Head of caudate nucleus (tissue), 42 donors: ENCODE data around the gene PMM2.
A peak's percentile ranks its signal among the peaks of the same experiment; 100 is the strongest.

Experiments
- DNase-seq, 42 donors: peaks; one replicate each; pipeline versions ENCODE4 v3.0.0 to v3.0.0-alpha.2; 2020 to 2021; ENCODE audit warnings: mixed read lengths in 7 of 42
- intact Hi-C: fragments of 100-400 bp; cut with DNase I; formaldehyde crosslinking; loops from one replicate; pipeline ENCODE4 v1.15.0; 2022

Gene PMM2

DNA sequence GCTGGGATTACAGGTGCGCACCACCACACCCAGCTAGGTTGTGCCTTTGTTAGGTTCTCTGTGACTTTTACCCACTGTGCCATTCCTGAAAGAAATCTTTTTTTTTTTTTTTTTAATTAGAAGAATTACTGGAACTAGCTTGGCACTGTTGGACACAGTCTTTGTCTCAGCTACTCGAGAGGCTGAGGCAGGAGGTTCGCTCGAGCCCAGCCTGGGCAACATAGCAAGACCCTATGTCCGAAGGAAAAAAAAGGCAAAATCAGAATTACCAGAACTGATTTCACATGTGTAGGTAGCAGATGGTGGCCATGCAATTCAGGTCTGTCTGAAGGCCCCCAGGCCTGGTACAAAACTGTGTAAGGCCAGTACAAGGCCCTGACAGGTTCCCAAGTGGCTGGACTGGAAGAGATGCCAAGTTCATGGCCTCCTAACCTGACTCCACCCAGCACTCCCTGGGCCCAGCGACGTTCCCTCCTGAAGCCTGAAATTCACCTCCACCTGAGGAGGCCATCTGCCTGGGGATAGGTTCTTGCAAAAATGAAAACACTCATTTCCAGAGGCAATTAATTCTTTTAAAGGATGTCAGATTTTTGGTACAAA lies 48.2 kb downstream of the PMM2 start:
- intact Hi-C loops: no loop called here
- DNase-seq: peak in 4 of 42 donors; percentile 13 to 41 (median 19)

DNA sequence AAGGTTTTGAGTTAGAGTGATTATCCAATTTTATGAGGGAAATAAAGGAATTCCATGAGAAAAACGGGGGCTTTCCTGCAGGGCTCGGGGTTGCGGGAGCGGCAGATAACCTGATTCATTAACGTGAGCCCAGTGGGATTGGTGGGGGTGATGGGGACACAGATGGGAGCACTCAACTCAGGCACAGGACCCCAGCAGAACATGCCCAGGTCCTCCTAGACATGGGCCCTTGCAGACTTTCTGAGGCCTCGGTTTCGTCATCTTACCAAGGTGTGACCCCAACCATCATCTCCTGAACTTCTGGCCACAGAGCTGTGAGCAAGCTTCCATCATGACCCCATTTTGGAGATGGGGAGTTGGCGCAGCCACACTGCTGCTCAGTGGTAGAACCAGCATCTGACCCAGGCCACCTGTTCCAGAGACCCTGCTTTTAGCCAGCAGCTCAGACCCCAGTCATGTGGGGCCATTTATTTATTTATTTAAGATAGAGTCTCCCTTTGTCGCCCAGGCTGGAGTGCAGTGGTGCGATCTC lies 48.8 kb downstream of the PMM2 start:
- peak in 3 of 42 donors; percentile 15 to 31 (median 27) for DNase-seq
- intact Hi-C loops: no loop called here

DNA sequence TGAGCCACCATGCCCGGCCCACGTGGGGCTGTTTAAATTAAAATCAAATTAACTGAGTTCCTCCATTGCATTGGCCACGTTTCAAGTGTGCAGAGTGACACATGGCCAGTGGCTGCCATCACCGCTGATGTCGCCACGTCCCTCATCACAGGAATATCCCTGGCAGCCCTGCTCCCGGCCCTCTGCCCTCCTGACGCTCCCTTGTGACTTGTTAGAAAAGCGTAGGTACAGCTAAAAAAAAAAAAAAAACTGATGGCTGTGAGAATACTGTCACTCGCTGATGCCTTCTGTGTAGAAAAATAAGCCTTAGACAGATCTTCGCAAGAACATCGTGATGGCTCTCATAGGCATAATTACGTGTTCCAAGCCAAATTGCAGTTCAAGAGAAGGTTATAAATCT lies 49.5 kb downstream of the PMM2 start:
- peak in 12 of 42 donors; percentile 27 to 71 (median 50) for DNase-seq
- intact Hi-C loops: no loop called here

DNA sequence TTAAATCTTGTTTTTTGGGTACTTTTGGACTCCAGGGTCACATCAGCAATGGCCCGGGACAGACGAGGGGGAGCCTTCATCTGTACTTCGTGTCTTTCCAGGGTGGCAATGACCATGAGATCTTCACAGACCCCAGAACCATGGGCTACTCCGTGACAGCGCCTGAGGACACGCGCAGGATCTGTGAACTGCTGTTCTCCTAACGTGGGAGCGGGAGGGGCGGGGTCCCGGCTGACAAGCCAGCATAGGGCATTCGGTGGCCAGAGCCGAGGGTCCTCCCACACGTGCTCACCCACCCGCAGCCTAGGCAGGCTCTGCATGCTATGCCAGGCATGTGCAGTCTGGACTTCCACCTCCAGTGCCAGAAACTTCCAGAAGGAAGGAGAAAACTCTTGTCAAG lies 50.0 kb downstream of the PMM2 start:
- DNase-seq: peak in 5 of 42 donors; percentile 16 to 42 (median 23)
- intact Hi-C loops: no loop called here

DNA sequence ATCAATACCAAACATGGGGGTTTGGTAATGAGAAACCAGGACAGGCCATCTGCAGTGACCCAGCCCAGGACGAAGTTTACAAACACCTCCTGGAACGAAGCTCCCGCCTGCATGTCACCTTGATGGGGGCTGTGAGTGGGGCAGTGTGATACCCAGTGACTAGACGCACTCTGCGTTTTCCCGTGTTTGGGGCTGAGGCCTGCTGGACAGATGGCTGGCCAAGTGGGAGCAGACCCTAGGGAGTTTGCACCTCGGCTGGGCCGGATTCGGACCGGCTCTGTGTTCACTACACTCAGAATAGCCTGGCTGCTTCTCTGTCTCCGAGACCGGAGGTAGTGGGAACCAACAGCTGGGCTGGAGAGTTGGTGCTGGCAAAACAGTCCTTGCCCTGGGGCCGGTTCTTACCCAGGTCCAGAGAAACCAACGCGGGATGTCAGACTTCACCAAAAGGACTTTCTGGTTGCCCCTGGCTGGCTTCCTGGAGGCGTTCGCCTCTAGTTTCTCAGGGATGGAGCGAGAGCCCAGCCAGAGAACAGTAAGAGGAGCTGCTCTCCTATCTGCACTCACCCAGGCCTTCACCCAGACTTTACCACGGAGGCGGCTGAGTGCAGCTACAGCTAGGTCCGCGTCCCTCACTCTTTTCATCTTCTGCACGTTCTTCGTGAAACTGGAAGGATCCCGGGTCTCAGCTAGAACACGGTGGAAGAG lies 50.7 kb downstream of the PMM2 start:
- intact Hi-C loops: no loop called here
- DNase-seq: peak in 4 of 42 donors; percentile 16 to 43 (median 34)

GRCh38 chr16:8848939-8849391 lies 51.3 kb downstream of the PMM2 start:
- peak in 8 of 42 donors; percentile 29 to 67 (median 56) for DNase-seq

GRCh38 chr16:8849411-8850011 lies 51.9 kb downstream of the PMM2 start:
- intact Hi-C loops: no loop called here
- DNase-seq: peak in 28 of 42 donors; percentile 34 to 83 (median 62)

More at GRCh38 chr16:8848939-8849391, 51.3 kb downstream of the PMM2 start:
- intact Hi-C loops: no loop called here

GRCh38 chr16:8850279-8850885 lies 52.7 kb downstream of the PMM2 start:
- peak in 6 of 42 donors; percentile 16 to 42 (median 26) for DNase-seq
- intact Hi-C loops: no loop called here

DNA sequence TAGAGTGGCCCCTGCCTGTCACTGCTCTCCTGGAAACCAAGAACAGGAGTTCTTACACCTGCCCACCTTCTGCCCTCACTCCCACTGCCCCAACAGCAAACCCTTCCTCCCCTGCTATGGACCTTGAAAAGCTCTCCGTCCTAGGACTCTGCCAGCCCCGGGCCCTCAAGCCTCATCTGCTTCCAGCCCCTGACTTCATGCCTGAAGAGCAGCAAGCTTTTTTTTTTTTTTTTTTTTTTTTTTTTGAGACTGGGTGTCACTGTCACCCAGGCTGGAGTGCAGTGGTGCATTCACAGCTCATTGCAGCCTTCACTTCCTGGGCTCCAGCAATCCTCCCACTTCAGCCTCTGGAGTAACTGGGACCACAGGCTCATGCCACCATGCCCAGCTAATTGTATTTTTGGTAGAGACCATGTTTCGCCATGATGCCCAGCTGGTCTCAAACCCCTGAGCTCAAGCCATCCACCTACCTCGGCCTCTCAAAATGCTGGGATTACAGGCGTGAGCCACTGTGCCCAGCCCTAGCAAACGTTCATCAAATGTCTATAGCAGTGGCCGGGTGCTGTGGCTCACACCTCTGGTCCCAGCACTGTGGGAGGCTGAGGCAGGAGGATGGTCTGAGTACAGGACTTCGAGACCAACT lies 54.2 kb downstream of the PMM2 start:
- intact Hi-C loops: no loop called here
- peak in 5 of 42 donors; percentile 9 to 38 (median 17) for DNase-seq

DNA sequence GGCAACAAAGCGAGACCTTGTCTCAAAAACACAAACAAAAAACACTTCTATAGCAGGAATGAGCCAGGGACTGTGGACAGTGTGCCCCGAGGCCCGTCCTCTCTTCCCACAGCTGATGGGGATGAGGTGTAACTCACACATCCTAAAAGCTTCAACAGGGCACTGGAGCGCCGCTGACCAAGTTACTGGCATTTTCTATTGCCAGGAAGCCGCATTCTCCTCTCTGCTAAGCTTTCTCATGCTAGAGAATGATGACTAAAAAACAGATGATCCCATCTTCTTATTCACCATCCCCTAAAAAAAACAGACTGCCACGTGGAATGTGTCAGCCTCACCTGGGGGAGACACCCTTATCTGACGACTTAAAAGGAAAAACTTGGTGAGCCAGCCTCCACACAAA lies 54.9 kb downstream of the PMM2 start:
- intact Hi-C loops: no loop called here
- peak in 9 of 42 donors; percentile 4 to 54 (median 20) for DNase-seq

DNA sequence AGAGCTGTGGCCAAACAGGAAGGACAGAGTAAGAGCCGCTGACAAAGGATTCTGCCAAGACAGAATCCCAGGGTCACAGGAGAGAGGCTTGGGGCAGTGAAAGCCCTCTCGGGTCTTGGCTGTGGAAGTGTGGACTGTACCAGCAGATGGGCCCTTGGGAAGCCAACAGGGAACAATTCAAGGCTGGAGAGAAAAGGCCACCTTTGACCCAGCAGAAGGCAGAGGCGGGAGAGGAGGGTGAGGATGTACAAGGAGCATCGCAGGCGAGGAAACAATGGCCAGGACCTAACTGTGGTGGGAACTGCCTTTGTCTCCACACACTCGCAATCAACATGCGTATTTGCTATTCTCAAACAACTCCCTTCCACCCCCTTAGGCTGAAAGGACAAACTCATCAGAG lies 55.5 kb downstream of the PMM2 start:
- intact Hi-C loops: no loop called here
- DNase-seq: peak in 9 of 42 donors; percentile 2 to 37 (median 7)

DNA sequence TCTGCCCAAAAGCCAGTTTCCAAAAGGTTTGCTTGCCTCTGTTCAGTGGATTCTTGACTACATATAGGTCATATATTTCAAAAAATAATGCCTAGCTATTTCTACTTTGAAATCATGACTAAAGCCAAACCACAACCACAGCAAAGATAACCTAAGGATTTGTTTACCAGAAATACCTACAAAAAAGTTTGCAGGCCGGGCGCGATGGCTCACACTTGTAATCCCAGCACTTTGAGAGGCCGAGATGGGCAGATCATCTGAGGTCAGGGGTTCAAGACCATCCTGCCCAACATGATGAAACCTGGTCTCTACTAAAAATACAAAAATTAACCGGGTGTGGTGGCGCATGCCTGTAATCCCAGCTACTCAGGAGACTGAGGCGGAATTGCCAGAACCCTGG lies 56.0 kb downstream of the PMM2 start:
- DNase-seq: peak in 4 of 42 donors; percentile 2 to 41 (median 8)
- intact Hi-C loops: no loop called here

DNA sequence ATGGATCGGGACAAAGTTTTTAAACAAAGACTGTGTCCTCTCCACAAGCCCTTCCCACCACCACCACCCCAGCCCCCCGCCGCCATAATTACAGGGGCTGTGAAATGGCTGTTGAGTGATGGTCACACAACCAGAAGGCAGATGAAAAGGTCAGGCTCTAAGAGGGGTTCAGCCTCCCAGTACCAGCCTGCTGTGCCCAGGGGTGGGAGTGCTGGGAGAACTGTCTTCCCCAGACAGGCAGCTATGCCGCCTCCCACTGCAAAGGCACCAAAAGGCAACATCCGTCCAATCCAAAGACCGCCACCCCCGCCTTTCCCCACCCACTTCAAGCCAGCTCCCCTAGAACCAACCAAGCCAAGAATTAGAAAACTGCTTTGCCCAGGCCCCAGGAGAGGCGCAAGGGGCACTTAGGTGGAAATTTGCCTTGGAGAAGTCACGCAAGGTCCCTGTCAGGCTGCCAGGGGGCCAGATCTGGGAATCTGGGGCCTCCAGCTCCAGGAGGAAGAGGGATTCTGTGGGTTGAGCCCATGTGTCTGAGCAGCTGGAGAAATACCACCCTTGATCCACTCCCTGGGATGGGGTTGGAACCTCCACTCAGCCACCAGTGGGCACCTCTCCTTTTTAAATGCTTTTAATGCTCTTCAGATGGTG lies 56.8 kb downstream of the PMM2 start:
- DNase-seq: peak in 9 of 42 donors; percentile 3 to 32 (median 12)
- intact Hi-C loops: no loop called here

- intact Hi-C loops: no loop called here
- peak in 11 of 42 donors; percentile 1 to 38 (median 9) for DNase-seq
Observed at GRCh38 chr16:8855051-8855786, 57.6 kb downstream of the PMM2 start.

- DNase-seq: peak in 7 of 42 donors; percentile 2 to 27 (median 7)
- intact Hi-C loops: no loop called here
Observed at GRCh38 chr16:8855972-8856371, 58.3 kb downstream of the PMM2 start.

GRCh38 chr16:8858994-8859912 lies 61.6 kb downstream of the PMM2 start:
- peak in 8 of 42 donors; percentile 1 to 41 (median 12) for DNase-seq
- intact Hi-C loops: no loop called here
